ENCODE measurements around the gene PRRG3. TPM values are rescaled to one million over a fixed set of nuclear protein-coding genes. Genes with fewer than 3 reads are reported as not detected.

PRRG3 gene
- polyA plus RNA-seq, 3 donors, result not detected

DNA sequence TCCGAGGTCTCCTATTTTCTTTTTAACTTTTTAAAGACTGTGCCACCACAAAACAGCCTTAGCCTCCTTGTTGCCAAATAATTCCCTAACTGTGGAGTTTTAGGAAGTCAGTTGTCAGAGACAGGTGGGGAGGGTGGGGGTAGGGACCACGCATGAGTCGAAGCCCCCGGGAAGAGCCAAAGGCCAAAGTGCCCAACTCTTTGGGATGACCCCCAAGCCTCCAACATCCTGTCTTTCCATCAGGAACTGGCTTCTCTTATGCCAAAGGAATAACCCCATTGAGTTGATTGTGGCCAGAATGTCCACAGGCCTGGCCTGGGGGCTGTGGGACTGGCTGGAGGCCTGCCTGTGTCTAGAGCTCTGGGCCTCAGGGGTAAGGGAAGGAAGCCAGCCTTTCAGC is 5.8 kb downstream of the PRRG3 start:
- no peak for DNase-seq
- Histone ChIP-seq H2AFZ (ENCODE audit: insufficient read depth, low read depth, low read length, poor library complexity, severe bottlenecking) (no peak overlapping the region), H3K9ac (ENCODE audit: insufficient read depth, low read length, poor library complexity, severe bottlenecking) (no peak overlapping the region), H3K9me3 (replicated peaks in 1 of 2; ENCODE audit: control insufficient read depth in 1 of 2, insufficient read depth in 1 of 2, low read length in 2 of 2) (no peaks in the 10 kb centered on the region), H4K20me1 (ENCODE audit: insufficient read depth, low read length) (no peaks in the 10 kb centered on the region), H3K27ac (ENCODE audit: low read depth in 1 of 2, low read length in 2 of 2) (no peak overlapping the region), H3K4me1 (ENCODE audit: control insufficient read depth in 1 of 2, insufficient read depth in 2 of 2, low read length in 2 of 2) (no peaks in the 10 kb centered on the region), H3K36me3 (replicated peaks in 1 of 2; ENCODE audit: control insufficient read depth in 1 of 2, insufficient read depth in 2 of 2, low read length in 2 of 2) (no peaks in the 10 kb centered on the region), H3K79me2 (ENCODE audit: insufficient read depth, low read length) (no peaks in the 10 kb centered on the region), H3K4me2 (replicated peaks; ENCODE audit: extremely low read depth, low read length, poor library complexity, severe bottlenecking) (no peak overlapping the region), H3K27me3 (ENCODE audit: control insufficient read depth in 2 of 2, insufficient read depth in 2 of 2, low read length in 2 of 2) (peaks cover 0 to 1% of the 10 kb centered on the region in 2 donors), H3K4me3 (replicated peaks in 1 of 3; ENCODE audit: low read depth in 2 of 3, low read length in 3 of 3) (no peak overlapping the region)
- no peak overlapping the region for H3K27ac Mint-ChIP-seq
- H3K4me1 Mint-ChIP-seq, result no peaks in the 10 kb centered on the region
- H3K36me3 Mint-ChIP-seq, result no peaks in the 10 kb centered on the region
- peaks cover 2 to 7% (median 3%) of the 10 kb centered on the region in 3 donors for H3K27me3 Mint-ChIP-seq (ENCODE audit: low read depth in 3 of 3)
- H3K4me3 Mint-ChIP-seq, result no peak overlapping the region
- H3K9me3 Mint-ChIP-seq, result peaks cover 0 to 9% (median 0%) of the 10 kb centered on the region in 7 donors
- intact Hi-C loops (cut with micrococcal nuclease), result no loop called here
- TF ChIP-seq, protein P1, sequence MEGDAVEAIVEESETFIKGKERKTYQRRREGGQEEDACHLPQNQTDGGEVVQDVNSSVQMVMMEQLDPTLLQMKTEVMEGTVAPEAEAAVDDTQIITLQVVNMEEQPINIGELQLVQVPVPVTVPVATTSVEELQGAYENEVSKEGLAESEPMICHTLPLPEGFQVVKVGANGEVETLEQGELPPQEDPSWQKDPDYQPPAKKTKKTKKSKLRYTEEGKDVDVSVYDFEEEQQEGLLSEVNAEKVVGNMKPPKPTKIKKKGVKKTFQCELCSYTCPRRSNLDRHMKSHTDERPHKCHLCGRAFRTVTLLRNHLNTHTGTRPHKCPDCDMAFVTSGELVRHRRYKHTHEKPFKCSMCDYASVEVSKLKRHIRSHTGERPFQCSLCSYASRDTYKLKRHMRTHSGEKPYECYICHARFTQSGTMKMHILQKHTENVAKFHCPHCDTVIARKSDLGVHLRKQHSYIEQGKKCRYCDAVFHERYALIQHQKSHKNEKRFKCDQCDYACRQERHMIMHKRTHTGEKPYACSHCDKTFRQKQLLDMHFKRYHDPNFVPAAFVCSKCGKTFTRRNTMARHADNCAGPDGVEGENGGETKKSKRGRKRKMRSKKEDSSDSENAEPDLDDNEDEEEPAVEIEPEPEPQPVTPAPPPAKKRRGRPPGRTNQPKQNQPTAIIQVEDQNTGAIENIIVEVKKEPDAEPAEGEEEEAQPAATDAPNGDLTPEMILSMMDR (IDR thresholded peaks at IDR 0.05), result no peak
- no CpG with 5 or more reads among the region's 4 CpGs for WGBS (ENCODE audit: insufficient coverage)

DNA sequence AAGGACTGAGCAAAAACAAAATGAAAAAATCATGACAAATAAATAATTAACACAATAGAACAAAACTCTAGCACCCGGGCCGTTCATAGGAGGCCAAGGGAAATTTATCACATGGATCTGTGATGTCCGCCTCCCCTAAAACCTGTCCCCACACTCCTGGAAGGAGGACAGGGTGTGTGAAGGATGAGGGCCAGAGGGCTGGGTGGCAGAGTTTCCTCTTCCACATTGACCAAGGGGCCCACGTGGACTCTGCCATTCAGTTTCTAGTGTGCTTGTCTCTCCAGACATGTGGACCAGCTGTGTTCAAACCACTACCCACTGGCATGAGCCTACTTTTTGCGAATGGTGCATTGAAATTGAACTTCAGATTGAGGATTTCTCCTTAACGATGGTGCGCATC is 6.3 kb downstream of the PRRG3 start:
- no peaks in the 10 kb centered on the region for H3K79me2 ChIP-seq (ENCODE audit: insufficient read depth, low read length)
- intact Hi-C loops (cut with micrococcal nuclease), result no loop called here
- H4K20me1 ChIP-seq (ENCODE audit: insufficient read depth, low read length), result no peaks in the 10 kb centered on the region
- H3K27me3 Mint-ChIP-seq (ENCODE audit: low read depth in 3 of 3), result peaks cover 1 to 5% (median 3%) of the 10 kb centered on the region in 3 donors
- no peak overlapping the region for H2AFZ ChIP-seq (ENCODE audit: insufficient read depth, low read depth, low read length, poor library complexity, severe bottlenecking)
- H3K4me2 ChIP-seq (replicated peaks; ENCODE audit: extremely low read depth, low read length, poor library complexity, severe bottlenecking), result no peak overlapping the region
- H3K4me3 Mint-ChIP-seq, result no peak overlapping the region
- no peaks in the 10 kb centered on the region for H3K36me3 Mint-ChIP-seq
- no peaks in the 10 kb centered on the region for H3K4me1 Mint-ChIP-seq
- DNase-seq, result no peak
- no peak overlapping the region for H3K9ac ChIP-seq (ENCODE audit: insufficient read depth, low read length, poor library complexity, severe bottlenecking)
- no peak overlapping the region for H3K4me3 ChIP-seq (replicated peaks in 1 of 3; ENCODE audit: low read depth in 2 of 3, low read length in 3 of 3)
- TF ChIP-seq, protein P1 (IDR thresholded peaks at IDR 0.05), result no peak
- no peaks in the 10 kb centered on the region for H3K36me3 ChIP-seq (replicated peaks in 1 of 2; ENCODE audit: control insufficient read depth in 1 of 2, insufficient read depth in 2 of 2, low read length in 2 of 2)
- H3K27me3 ChIP-seq (ENCODE audit: control insufficient read depth in 2 of 2, insufficient read depth in 2 of 2, low read length in 2 of 2), result no peaks in the 10 kb centered on the region
- H3K9me3 ChIP-seq (replicated peaks in 1 of 2; ENCODE audit: control insufficient read depth in 1 of 2, insufficient read depth in 1 of 2, low read length in 2 of 2), result no peaks in the 10 kb centered on the region
- no peak overlapping the region for H3K27ac Mint-ChIP-seq
- no peaks in the 10 kb centered on the region for H3K4me1 ChIP-seq (ENCODE audit: control insufficient read depth in 1 of 2, insufficient read depth in 2 of 2, low read length in 2 of 2)
- H3K9me3 Mint-ChIP-seq, result peaks cover 0 to 10% (median 0%) of the 10 kb centered on the region in 7 donors
- 94% methylated on average over 3 of the region's 7 CpGs for WGBS (ENCODE audit: insufficient coverage)
- no peak overlapping the region for H3K27ac ChIP-seq (ENCODE audit: low read depth in 1 of 2, low read length in 2 of 2)

Data from CD14-positive monocyte (primary cell).